NCI-H2081 (cell line): ENCODE data around the gene YWHAE.
"Not testable (repeated sequence)": the region's sequence is repeated elsewhere in the genome, so short reads cannot be mapped to it uniquely, and the experiment has no call there.

Experiments
- DNase-seq, 2 experiments: peaks; one replicate each; lab custom pipeline; 2025; lab: John Stamatoyannopoulos, UW

YWHAE gene

GRCh38 chr17:1373707-1374237 lies 26.2 kb downstream of the YWHAE start:
- no peak for DNase-seq

- no peak for DNase-seq
These were observed 27.4 kb downstream of the YWHAE start for GRCh38 chr17:1372618-1373017.

GRCh38 chr17:1371893-1372590 lies 28.0 kb downstream of the YWHAE start:
- DNase-seq = no peak

GRCh38 chr17:1368588-1368987 lies 31.4 kb downstream of the YWHAE start:
- no peak for DNase-seq

- DNase-seq = no peak
These were observed 32.7 kb downstream of the YWHAE start for GRCh38 chr17:1367351-1367745.

GRCh38 chr17:1366234-1366633 lies 33.8 kb downstream of the YWHAE start:
- DNase-seq = no peak

GRCh38 chr17:1365445-1366039 lies 34.5 kb downstream of the YWHAE start:
- peak; percentile 54 to 64 for DNase-seq

GRCh38 chr17:1362964-1363363 lies 37.1 kb downstream of the YWHAE start:
- DNase-seq = no peak

GRCh38 chr17:1362065-1362848 lies 37.8 kb downstream of the YWHAE start:
- DNase-seq = no peak

- DNase-seq = no peak
These were observed 39.0 kb downstream of the YWHAE start for GRCh38 chr17:1360975-1361374.

GRCh38 chr17:1360315-1360714 lies 39.7 kb downstream of the YWHAE start:
- not testable (repeated sequence) for DNase-seq

- no peak for DNase-seq
These were observed 46.0 kb downstream of the YWHAE start for GRCh38 chr17:1354030-1354429.

GRCh38 chr17:1352530-1352929 lies 47.5 kb downstream of the YWHAE start:
- not testable (repeated sequence) for DNase-seq

GRCh38 chr17:1351971-1352370 lies 48.1 kb downstream of the YWHAE start:
- no peak for DNase-seq

GRCh38 chr17:1351275-1351674 lies 48.7 kb downstream of the YWHAE start:
- no peak for DNase-seq

GRCh38 chr17:1347589-1348323 lies 52.3 kb downstream of the YWHAE start:
- DNase-seq = no peak

- DNase-seq = no peak
These were observed 55.5 kb downstream of the YWHAE start for GRCh38 chr17:1344521-1344920.

GRCh38 chr17:1343554-1343953 lies 56.5 kb downstream of the YWHAE start:
- no peak for DNase-seq

- DNase-seq = no peak
These were observed 59.7 kb downstream of the YWHAE start for GRCh38 chr17:1340371-1340770.

GRCh38 chr17:1331708-1332107 lies 68.3 kb downstream of the YWHAE start:
- no peak for DNase-seq

GRCh38 chr17:1329745-1330343 lies 70.2 kb downstream of the YWHAE start:
- no peak for DNase-seq

GRCh38 chr17:1328437-1328836 lies 71.6 kb downstream of the YWHAE start:
- DNase-seq = no peak
